ENCODE results near the gene OR2V1. TPM values are rescaled to one million over a fixed set of nuclear protein-coding genes. Genes with fewer than 3 reads are reported as not detected.
"Not testable (repeated sequence)": the region's sequence is repeated elsewhere in the genome, so short reads cannot be mapped to it uniquely, and the experiment has no call there.

The OR2V1 gene
- total RNA-seq, 4 donors from 2014 or later, result not detected

DNA sequence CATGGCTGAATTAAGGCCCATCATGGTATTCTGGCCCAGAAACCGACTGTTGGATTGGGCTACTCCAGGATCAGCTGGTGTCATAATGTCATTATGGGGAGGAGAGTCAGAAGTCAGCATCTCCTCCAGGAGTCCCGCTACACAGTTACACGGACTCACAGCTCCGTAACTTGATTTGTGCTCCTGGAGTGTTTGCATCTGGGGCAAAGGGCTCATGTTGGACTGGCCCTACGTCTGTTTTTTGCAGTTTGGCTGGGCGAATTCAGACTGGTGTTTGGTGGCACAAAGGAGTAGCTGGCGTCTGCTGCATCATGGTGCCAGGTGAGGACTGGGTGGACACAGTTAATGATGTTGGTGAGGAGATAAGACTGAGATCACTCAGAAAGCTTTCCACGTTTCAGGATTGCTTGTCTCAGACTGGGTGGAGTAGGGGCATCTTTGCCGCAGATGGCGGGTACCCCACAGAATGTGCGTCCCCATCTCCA is 31.3 kb downstream of the OR2V1 start:
- no peaks in the 10 kb centered on the region for H3K36me3 ChIP-seq
- 63 to 68% methylated on average over 11 of the region's 11 CpGs for WGBS, 2 donors
- H3K4me1 ChIP-seq, result peaks cover 6% of the 10 kb centered on the region in 2 donors
- no peak for DNase-seq
- H3K9me3 ChIP-seq, result no peaks in the 10 kb centered on the region
- no peak overlapping the region for H3K4me3 ChIP-seq (replicated peaks in 1 of 3)
- H3K27ac ChIP-seq, result no peak overlapping the region
- TF ChIP-seq, protein P1, sequence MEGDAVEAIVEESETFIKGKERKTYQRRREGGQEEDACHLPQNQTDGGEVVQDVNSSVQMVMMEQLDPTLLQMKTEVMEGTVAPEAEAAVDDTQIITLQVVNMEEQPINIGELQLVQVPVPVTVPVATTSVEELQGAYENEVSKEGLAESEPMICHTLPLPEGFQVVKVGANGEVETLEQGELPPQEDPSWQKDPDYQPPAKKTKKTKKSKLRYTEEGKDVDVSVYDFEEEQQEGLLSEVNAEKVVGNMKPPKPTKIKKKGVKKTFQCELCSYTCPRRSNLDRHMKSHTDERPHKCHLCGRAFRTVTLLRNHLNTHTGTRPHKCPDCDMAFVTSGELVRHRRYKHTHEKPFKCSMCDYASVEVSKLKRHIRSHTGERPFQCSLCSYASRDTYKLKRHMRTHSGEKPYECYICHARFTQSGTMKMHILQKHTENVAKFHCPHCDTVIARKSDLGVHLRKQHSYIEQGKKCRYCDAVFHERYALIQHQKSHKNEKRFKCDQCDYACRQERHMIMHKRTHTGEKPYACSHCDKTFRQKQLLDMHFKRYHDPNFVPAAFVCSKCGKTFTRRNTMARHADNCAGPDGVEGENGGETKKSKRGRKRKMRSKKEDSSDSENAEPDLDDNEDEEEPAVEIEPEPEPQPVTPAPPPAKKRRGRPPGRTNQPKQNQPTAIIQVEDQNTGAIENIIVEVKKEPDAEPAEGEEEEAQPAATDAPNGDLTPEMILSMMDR (IDR thresholded peaks at IDR 0.05), result no peak
- no peak for TF ChIP-seq POLR2A (IDR thresholded peaks at IDR 0.05)
- intact Hi-C loops (cut with DNase I), result no loop called here
- H3K27me3 ChIP-seq, result peaks cover 9% of the 10 kb centered on the region

DNA sequence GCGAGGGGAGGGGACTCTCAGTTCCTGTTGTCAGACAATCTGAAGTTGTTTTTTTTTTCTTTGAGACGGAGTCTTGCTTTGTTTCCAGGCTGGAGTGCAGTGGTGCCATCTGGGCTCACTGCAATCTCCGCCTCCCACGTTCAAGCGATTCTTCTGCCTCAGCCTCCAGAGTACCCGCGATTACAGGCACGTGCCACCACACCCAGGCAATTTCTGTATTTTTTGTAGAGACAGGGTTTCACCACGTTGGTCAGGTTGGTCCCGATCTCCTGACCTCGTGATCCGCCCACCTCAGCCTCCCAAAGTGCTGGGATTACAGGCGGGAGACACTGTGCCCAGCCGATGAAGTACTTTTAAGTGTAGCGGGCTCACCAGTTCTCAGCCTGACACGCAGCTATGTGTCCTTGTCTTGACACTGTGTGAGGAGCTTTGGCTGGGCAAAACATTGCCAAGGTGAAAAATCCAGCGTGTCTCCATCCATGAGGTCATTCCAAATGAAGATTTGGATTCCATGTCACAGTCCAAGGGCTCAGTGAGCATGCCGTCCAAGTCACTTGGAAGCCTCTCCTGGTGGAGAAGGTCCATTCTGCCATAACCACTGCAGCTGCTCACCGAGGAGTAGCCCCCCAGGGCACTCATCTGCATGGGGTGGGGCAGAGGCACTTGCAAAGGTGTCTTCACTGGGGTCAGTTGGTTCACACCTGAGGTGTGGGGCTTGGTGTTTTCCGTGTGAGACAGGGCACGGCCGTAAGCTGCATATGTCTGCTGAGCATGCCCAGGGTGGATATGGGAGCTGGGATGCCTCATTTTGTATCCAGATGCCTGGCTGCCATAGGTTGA is 32.0 kb downstream of the OR2V1 start:
- Histone ChIP-seq H3K36me3 (no peaks in the 10 kb centered on the region), H3K27me3 (peaks cover 9% of the 10 kb centered on the region), H3K4me3 (replicated peaks in 1 of 3) (no peak overlapping the region), H3K9me3 (no peaks in the 10 kb centered on the region), H3K4me1 (peaks cover 6% of the 10 kb centered on the region in 2 donors), H3K27ac (no peak overlapping the region)
- TF ChIP-seq POLR2A (IDR thresholded peaks at IDR 0.05), result no peak
- TF ChIP-seq, protein P1 (IDR thresholded peaks at IDR 0.05), result no peak
- DNase-seq, result peak in 1 of 2 donors; percentile 51
- WGBS, 2 donors, result 15% methylated on average over 9 to 21 of the region's 22 CpGs
- intact Hi-C loops (cut with DNase I), result no loop called here

DNA sequence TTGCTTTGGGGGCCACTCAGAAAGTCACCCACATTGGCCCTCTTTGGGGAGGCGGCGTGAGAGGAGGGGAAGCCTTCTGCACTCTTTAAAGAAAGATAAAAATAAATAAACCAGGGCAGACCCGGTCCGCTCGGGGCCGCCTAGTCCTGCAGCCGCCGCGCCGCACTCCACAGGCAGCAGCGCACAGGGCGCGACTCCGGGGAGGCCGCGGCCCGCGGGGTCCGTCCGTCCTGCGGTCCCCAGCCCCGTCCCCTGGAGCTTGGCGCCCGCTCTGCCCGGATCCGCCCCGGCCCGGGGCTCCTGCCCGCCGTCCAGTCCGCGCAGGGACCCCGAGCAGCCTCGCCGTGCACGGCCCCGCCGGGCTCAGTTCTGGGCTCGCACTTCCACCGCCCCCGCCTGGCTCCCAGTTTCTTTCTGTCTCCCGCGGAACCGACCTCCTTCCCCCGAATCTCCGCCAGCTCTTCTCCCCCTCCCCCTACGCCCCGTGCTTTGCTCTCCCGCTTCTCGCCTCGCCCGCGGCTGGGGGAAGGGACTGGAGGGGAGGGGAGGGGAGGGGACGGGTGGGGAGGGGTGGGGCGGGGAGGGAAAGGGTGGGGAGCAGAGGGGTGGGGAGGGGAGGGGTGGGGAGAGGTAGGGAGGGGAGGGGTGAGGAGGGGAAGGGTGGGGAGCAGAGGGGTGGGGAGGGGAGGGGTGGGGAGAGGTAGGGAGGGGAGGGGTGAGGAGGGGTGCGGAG is 33.0 kb downstream of the OR2V1 start:
- H3K4me3 ChIP-seq (replicated peaks in 1 of 3); H3K27ac ChIP-seq; H3K9me3 ChIP-seq; intact Hi-C loops (cut with DNase I); H3K4me1 ChIP-seq; H3K27me3 ChIP-seq; H3K36me3 ChIP-seq: not testable (repeated sequence)
- WGBS, 2 donors, result no CpG with 5 or more reads among the region's 56 CpGs
- DNase-seq, result peak in 1 of 2 donors; percentile 63

DNA sequence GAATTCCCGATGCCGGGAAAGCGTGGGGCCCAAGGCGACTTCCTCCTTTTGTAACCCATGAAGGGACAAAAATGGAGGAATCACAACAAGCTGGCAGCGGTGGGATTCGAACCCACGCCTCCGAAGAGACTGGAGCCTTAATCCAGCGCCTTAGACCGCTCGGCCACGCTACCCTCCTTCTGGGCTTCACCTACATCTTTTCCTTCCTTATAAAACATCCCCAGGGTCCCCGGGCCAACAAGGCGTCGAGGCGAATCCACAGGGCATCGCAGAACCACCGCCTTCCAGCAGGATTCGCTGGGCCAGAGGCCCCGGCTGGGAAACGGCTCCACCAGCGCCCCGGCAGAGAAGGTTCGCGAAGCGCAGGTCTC is 33.6 kb downstream of the OR2V1 start:
- H3K36me3 ChIP-seq; H3K4me3 ChIP-seq (replicated peaks in 1 of 3); H3K27me3 ChIP-seq; H3K27ac ChIP-seq; H3K9me3 ChIP-seq; DNase-seq; intact Hi-C loops (cut with DNase I); H3K4me1 ChIP-seq: not testable (repeated sequence)
- WGBS, 2 donors, result no CpG with 5 or more reads among the region's 26 CpGs

DNA sequence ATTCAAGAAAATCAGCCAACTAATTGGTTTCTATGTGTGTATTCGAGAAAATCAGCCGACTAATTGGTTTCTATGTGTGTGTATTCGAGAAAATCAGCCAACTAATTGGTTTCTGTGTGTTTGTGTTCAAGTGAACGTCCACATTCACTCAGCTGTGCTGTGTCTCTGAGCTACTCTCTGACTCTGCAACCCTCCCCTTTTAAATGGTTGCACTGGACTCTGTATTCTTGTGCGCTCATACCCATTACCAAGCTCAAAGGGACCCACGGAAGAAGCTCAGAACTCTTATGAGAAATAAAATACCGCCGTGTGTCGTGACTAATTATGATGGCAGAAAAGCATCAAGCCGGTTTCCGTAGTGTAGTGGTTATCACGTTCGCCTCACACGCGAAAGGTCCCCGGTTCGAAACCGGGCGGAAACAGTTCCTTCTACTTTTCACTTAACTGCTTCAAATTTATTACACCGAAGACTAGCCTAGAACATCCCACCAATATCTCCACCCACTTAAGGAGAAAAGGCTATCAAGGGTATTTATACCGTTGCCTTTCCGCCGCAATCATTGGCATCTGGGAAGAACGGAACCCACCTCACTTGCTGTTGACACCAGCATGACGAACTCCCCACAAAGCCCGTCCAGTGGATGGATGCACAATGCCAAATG is 34.1 kb downstream of the OR2V1 start:
- WGBS, 2 donors, result no CpG with 5 or more reads among the region's 26 CpGs
- DNase-seq; H3K27me3 ChIP-seq; H3K4me1 ChIP-seq; H3K4me3 ChIP-seq (replicated peaks in 1 of 3); H3K36me3 ChIP-seq; H3K27ac ChIP-seq; intact Hi-C loops (cut with DNase I); H3K9me3 ChIP-seq: not testable (repeated sequence)

DNA sequence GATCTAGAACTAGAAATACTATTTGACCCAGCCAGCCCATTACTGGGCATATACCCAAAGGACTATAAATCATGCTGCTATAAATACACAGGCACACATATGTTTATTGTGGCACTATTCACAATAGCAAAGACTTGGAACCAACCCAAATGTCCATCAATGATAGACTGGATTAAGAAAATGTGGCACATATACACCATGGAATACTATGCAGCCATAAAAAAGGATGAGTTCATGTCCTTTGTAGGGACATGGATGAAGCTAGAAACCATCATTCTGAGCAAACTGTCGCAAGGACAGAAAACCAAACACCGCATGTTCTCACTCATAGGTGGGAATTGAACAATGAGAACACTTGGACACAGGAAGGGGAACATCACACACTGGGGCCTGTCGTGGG is 35.8 kb downstream of the OR2V1 start:
- H3K36me3 ChIP-seq; H3K27me3 ChIP-seq; H3K9me3 ChIP-seq; H3K4me1 ChIP-seq; DNase-seq; intact Hi-C loops (cut with DNase I); H3K27ac ChIP-seq; H3K4me3 ChIP-seq (replicated peaks in 1 of 3): not testable (repeated sequence)
- 91% methylated on average over 3 of the region's 3 CpGs for WGBS, 2 donors

DNA sequence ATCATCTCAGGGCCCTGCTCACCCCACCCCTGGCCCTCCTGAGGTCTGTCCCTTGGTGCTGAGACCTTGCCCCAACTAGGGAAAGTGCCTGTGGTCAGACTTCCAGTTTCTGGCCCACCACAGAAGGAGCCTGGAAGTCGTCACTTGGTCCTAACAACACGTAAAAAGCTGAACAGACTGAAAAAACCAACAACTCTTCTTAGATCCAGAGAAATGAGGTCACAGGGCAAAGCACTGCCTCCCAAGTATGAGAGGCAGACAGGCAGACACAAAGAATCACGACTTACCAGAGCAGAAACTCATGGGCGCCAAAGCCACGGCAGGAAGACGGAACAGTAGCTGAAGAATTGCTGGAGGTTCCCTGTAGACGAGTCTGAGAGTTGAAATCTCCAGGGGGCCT is 38.5 kb downstream of the OR2V1 start:
- Histone ChIP-seq H3K36me3 (no peaks in the 10 kb centered on the region), H3K27me3 (no peaks in the 10 kb centered on the region), H3K27ac (no peak overlapping the region), H3K9me3 (no peaks in the 10 kb centered on the region), H3K4me1 (no peaks in the 10 kb centered on the region), H3K4me3 (replicated peaks in 1 of 3) (no peak overlapping the region)
- intact Hi-C loops (cut with DNase I), result no loop called here
- WGBS, 2 donors, result 82 to 83% methylated on average over 7 of the region's 7 CpGs
- no peak for DNase-seq
- TF ChIP-seq, protein P1 (IDR thresholded peaks at IDR 0.05), result no peak
- no peak for TF ChIP-seq POLR2A (IDR thresholded peaks at IDR 0.05)
